ENCODE data around the gene NKX6-2.

- TF ChIP-seq CTCF (IDR thresholded peaks at IDR 0.05; ENCODE audit: low read length): no peak
- TF ChIP-seq EZH2 (IDR thresholded peaks at IDR 0.05; ENCODE audit: borderline replicate concordance, low read length): no peak
Measured at GRCh38 chr10:132793871-132794849, 8.2 kb upstream of the NKX6-2 start.
